Ammon's horn (tissue), 1 donor: ENCODE results near the gene AXIN1.
"Not testable (repeated sequence)": the region's sequence is repeated elsewhere in the genome, so short reads cannot be mapped to it uniquely, and the experiment has no call there.

Experiments used
- DNase-seq: peaks from one replicate; pipeline ENCODE4 v3.0.0-alpha.2; 2016; ENCODE audit warnings: low spot score

Gene AXIN1, protein sequence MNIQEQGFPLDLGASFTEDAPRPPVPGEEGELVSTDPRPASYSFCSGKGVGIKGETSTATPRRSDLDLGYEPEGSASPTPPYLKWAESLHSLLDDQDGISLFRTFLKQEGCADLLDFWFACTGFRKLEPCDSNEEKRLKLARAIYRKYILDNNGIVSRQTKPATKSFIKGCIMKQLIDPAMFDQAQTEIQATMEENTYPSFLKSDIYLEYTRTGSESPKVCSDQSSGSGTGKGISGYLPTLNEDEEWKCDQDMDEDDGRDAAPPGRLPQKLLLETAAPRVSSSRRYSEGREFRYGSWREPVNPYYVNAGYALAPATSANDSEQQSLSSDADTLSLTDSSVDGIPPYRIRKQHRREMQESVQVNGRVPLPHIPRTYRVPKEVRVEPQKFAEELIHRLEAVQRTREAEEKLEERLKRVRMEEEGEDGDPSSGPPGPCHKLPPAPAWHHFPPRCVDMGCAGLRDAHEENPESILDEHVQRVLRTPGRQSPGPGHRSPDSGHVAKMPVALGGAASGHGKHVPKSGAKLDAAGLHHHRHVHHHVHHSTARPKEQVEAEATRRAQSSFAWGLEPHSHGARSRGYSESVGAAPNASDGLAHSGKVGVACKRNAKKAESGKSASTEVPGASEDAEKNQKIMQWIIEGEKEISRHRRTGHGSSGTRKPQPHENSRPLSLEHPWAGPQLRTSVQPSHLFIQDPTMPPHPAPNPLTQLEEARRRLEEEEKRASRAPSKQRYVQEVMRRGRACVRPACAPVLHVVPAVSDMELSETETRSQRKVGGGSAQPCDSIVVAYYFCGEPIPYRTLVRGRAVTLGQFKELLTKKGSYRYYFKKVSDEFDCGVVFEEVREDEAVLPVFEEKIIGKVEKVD

DNA sequence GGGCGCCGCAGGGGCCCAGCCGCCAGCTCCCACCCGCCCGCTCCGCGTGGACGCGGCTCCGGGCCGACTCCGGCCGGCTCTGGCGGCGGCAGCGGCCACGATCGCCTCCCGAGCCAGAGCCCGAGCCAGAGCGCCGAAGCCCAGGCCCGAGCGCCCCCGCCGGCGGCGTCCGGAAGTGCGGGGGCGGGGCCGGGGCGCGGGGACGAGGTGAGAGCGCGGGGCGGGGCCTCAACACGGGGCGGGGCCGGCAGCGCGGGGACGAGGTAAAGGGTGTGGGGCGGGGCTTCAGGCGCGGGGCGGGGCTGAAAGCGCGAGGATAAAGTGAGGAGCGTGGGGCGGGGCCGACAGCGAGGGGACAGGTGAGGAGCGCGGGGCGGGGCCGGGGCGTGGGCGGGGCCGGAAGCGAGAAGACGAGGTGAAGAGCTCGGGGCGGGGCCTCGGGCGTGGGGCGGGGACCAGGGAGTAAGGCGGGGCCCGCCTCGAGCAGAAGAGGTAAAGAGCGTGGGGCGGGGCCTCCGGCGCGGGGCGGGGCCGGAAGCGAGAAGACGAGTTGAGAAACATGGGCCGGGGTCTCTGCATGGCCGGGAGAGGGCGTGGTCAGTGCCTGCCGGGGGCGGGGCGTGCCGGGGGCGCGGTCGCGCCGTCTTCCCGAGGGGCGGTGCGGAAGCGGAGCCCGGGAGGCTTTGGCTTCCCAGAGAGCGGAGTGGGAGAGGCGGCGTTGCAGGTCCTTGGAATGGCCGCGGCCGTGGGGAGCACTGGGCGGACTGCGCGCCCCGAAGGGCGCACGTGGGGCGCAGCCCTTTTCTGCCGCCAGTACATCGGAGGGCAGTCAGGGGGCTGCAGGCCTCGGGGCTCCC lies at the start of gene AXIN1:
Gene AXIN1, minus strand, starts transcription at position 177 of the 857 bp plus-strand sequence. CDS start 5,698 bp downstream, outside the sequence.
- DNase-seq: peak; percentile 92

DNA sequence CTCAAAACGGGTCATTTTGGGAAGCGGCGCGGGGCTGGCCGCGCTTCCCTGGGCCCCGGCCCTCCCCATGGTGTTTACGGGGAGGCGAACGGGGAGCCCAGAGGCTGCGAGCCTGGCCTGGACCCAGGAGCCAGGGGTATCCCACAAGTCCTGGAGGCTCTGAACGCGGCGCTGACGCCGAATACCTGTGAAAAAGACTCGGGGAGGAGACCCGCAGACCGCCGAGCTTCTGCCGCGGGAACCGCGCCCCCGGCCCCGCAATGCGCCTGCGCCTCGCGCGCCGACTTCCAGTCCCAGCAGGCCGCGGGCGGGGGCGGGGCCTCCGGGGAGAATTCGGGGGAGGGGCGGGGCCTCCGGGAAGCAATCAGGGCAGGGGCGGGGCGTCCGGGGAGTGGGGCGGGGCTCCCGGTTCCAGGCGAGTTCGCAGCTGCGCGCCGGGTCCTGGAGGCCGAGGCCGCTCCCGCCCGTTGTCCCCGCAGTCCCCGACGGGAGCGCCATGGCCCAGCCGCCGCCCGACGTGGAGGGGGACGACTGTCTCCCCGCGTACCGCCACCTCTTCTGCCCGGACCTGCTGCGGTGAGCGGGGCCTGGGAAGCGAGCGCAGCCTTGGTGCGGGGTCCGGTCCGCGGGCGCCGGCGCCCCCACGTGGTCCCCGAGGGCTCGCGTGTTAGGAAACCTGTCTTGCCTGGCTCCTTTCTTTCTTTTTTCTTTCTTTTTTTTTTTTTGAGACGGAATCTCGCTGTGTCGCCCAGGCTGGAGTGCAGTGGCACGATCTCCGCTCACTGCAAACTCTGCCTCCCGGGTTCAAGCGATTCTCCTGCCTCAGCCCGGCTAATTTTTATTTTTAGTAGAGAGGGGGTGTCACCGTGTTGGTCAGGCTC lies 49.2 kb upstream of the AXIN1 start, which contains the start of gene DECR2:
Gene DECR2, plus strand, starts transcription at position 418 of the 881 bp plus-strand sequence. Its CDS starts 79 bp downstream, at position 497.
- peak; percentile 90 for DNase-seq

DNA sequence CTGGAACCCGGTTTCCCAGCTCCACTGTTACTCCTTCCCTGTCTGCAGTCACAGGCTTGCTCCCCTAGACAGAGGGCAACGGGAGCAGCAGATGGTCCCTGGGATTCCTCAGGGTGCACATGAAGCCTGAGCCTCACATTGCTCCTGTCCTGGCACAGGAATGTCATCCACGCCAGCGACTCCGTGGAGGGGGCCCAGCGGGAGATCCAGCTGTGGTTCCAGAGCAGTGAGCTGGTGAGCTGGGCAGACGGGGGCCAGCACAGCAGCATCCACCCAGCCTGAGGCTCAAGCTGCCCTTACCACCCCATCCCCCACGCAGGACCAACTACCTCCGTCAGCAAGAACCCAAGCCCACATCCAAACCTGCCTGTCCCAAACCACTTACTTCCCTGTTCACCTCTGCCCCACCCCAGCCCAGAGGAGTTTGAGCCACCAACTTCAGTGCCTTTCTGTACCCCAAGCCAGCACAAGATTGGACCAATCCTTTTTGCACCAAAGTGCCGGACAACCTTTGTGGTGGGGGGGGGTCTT lies 47.6 kb upstream of the AXIN1 start:
- DNase-seq: no peak

DNA sequence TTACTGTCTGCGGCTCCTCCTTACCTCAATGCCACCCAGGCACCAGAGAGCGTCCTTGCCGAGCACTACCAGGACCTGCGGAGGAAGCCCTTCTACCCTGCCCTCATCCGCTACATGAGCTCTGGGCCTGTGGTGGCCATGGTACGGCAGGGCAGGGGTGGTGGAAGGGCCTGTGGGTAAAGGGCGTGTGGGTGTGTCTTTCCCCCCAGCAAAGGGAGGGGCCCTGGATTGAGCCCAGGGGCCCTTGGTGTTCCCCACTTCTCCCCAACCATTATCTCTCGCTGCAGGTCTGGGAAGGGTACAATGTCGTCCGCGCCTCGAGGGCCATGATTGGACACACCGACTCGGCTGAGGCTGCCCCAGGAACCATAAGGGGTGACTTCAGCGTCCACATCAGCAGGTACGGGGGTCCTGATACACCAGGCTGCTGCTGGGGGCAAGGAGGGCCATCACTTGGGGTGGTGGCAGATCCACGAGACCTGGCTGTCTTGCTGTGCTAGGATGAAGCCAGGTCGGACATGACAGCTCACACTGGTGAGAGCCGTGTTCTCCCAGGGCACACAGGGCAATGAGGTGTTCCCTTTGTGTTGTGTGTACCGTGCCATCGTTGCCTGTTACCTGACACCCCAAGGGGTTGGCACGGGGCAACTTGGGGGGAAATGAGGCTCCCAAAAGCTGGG lies 47.0 kb upstream of the AXIN1 start:
- DNase-seq: no peak

DNA sequence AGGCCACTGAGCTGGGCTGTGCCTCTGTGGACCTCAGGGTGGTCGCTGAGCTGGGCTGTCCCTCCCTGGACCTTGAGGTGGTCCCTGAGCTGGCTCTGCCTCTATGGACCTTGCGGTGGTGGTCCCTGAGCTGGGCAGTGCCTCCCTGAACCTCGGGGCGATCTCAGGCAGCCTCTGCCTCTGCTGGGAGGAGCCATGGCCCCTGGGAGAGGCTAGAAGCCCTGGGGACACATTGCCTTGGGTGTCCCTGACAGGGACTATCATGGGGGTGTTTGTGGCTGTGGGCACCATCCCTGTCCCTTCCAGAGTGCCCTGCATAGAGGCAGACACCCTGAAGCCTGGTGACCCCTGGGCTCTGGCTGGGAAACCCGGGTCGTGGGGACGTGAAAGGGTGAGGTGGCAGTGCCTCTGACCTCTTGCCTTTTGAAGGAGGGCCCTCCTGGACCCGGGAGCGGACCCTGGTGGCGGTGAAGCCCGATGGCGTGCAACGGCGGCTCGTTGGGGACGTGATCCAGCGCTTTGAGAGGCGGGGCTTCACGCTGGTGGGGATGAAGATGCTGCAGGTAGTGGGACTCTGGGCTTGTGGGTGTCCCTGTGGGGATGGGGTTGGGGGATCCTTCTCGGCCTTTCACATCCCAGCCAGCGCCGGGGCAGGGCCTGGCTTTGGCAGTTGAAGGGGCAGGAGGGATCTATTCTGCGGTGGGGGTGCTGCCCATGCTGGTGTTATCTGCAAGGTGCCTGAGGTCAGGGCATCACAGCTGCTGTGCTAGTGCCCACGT lies 46.2 kb upstream of the AXIN1 start:
- DNase-seq: no peak

DNA sequence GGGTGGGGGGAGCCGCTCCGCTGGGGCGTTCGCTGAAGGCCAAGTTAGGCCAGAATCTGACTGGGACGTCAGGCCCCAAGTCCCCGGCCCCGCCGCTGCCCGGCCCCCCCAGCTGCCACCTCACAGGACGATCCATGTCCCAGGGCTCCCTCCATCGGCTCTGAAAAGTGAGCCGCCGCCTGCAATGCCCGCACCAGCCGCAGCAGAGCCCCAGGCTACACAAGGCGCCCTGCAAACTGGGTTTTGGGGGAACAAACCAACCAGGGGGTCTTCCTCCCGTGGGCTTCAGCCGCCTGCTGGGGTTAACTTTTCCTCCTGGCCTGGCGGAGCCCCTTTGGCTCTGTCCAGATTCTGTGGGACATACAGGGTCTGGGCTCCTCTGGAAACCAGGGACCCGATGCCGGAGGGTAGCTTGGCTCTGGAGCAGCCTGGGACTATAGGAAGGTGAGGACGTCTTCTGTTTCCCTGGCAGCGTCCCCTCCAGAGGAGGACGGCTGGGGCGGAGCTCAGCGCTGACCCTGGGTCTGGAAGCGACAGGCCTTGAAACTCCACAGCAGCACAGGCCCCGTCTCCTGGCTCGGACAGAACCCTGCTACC lies 45.3 kb upstream of the AXIN1 start:
- DNase-seq: peak; percentile 63

DNA sequence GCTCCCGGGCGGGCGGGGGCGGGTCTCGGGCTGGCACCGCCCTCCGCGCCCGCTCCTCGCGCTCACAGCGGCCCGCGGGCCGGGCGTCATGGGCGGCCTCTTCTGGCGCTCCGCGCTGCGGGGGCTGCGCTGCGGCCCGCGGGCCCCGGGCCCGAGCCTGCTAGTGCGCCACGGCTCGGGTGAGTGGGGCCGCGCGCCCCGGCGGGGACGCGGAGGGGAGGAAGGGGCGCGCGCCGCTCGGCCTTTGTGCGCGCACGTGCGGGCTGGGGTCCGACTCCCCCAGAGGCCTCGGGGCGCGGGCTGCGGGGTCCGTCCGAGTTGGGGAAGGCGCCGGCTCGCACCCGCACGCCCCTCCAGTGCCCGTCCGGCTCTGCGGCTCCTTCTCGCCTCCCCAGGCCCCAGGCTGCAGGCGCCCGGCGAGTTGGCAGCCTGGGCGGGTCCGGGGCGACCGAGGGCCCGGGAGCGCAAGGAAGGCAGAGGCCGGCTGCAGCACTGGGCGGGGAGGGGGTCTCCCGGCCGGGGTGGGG lies 44.7 kb upstream of the AXIN1 start, which contains the start of gene NME4:
Gene NME4, plus strand, starts transcription at position 65 of the 527 bp plus-strand sequence. Its CDS starts 24 bp downstream, at position 89.
- DNase-seq: no peak

DNA sequence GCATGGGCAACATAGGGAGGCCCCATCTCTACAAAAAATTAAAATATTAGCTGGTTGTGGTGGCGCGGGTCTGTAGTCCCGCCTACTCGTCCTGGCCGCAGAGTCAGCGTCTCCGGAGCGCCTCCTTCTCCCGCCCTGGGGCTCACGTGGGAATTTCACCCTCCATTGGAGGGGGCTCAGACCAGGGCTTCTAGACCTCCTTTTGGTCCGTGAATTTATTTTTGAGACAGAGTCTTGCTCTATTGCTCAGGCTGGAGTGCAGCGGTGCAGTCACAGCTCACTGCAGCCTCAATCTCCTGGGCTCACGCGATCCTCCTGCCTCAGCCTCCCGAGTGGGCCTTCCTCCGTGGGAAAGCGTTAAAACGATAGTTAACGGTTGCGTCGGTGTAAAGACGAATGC lies 44.1 kb upstream of the AXIN1 start:
- DNase-seq: no peak

DNA sequence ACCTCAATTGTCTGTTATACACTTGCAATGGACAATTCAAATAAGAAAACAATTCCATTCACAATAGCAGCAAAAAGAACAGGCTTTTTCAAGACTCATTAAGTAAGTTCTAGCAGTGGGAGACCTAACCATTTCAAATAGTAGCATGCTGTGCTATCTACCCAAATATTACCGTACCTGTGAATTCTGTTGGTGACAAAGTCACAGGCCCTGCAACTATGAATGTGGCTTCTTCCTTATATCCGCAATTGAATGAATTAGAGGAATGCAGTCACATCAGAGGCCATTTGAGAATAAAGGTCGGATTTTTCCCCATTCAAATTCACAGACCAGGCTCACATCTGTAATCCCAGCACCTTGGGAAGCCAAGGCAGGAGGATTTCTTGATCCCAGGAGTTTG lies 43.7 kb upstream of the AXIN1 start:
- DNase-seq: no peak

DNA sequence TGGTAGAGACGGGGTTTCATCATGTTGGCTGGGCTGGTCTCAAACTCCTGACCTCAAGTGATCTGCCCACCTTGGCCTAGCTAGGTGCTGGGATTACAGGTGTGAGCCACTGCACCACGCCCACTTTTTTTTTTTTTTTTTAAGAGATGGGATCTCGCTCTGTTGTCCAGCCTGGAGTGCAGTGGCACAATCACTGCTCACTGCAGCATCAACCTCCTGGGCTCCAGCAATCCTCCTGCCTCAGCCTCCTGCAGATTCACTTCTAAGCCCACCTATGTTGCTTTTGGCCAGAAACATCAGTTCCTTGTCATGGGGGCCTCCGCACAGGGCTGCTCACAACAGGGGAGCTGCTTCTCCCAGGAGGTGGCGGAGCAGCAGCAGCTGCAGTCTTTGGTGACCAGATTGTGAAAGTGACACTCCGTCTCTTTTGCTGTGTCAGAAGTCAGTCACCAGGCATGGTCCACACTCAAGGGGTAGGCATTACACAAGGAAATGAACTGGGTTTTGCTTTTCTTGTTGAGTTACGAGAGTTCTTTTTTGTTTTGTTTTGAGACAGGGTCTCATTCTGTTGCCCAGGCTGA lies 40.0 kb upstream of the AXIN1 start:
- DNase-seq: peak; percentile 1

DNA sequence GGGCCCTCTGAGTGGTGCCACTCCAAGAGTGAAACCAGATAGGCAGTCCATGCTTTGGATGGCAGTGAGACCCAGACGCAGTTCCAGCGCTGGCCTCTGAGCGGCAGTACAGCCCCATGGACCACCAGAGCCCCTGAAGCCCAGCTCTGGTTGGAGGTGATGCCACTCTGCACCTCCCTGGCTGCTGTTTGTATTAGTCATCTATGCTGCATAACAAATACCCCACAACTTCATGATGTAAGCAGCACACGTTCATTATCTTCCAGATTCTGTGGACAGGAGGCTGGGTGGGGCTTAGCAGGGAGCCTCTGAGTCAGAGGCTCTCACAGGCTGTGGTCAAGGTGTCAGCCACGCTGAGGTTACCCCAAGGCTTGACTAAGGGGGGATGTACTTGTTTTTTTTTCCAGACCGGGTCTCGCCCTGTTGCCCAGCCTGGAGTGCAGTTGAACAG lies 39.4 kb upstream of the AXIN1 start:
- no peak for DNase-seq

DNA sequence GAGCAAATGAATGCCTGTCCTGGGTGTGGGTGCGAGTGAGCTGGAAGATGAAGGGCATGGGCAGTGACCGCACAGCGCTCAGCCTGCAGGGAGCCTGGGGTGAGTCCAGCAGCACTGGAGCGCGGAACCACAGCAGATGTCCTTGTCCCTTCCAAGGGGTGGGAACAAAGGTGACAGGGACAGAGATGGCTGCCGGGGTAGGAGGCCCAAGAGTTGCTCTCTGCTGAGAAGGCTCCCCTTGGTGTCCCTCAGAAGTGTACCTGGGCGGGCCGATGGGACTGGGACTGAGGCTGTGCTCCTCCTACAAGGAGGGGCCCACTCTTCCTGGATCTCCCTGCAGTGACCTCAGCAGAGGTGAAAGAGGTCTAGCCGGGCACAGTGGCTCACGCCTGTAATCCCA lies 36.8 kb upstream of the AXIN1 start:
- no peak for DNase-seq

DNA sequence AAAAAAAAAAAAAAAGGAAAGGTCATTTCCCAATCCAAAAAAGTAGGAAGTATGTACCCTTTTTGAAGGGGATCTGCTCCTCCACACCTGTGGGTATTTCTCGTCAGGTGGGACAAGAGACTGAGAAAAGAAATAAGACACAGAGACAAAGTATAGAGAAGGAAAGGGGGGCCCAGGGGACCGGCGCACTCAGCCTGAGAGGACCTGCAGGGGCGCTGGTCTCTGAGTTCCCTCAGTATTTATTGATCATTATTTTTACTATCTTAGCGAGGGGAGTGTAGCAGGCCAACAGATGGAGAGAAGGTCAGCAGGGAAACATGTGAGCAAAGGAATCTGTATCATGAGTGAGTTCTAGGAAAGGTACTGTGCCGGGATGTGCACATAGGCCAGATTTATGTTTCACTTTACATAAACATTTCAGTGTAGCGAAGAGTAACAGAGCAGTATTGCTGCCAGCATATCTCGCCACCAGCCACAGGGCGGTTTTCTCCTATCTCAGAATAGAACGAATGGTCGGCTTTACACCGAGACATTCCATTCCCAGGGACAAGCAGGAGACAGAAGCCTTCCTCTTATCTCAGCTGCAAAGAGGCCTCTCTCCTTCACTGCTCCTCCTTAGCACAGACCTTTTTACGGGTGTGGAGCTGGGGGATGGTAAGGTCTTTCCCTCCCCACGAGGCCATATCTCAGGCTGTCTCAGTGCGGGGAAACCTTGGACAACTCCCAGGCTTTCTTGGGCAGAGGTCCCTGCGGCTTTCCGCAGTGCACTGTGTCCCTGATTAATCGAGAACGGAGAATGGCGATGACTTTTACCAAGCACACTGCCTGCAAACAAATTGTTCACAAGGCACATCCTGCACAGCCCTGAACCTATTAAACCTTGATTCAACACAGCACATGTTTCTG lies 35.5 kb upstream of the AXIN1 start:
- not testable (repeated sequence) for DNase-seq

DNA sequence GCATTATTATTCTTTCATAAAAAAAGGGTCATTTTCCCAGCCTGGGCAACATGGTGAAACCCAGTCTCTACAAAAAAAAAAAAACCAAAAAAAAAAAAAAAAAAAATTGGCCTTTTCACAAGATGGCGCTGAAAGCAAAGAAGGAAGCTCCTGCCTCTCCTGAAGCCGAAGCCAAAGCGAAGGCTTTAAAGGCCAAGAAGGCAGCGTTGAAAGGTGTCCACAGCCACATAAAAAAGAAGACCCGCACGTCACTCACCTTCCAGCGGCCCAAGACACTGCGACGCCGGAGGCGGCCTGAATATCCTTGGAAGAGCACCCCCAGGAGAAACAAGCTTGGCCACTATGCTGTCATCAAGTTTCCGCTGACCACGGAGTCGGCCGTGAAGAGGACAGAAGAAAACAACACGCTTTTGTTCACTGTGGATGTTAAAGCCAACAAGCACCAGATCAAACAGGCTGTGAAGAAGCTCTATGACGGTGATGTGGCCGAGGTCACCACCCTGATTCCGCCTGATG lies 34.2 kb upstream of the AXIN1 start:
- peak; percentile 65 for DNase-seq

DNA sequence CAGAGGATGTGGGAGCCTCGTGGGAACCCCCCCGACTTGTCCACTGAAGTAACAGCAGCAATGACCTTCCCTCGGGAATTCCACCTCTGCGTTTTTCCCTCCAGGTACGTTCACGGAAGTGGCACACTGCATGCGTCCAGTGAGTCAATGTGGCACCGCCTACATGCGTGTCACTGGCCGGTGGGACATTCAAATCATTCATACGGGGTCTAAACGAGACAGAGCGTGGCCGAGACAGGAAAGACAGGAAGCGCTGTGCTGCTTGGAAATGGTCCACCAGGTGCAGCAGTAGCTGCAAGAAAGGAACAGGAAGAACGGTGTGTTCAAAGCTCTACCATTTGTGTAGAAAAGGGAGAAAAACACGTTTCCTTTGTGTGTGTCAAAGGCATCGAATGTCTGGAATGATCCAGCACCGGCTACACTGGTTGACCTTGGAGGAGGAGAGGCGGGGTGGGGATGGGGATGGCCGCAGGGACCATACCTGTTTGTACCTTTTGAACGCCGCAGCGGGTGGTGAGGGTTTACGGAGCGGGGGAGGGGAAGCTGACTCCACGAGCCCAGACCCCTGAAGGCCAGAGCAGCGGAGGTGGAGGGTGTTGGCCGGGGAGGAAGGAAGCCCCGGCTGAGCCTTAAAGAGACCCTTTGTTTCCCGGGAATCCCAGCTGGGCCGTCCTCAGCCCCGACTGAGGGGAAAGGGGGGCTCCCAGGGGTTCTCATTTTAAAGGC lies 31.0 kb upstream of the AXIN1 start:
- no peak for DNase-seq
